SK-N-SH treated with all-trans-retinoic acid at 6 μM for 48 hours (cell line): ENCODE measurements around the gene HIPK1.
"Not testable (repeated sequence)": the region's sequence is repeated elsewhere in the genome, so short reads cannot be mapped to it uniquely, and the experiment has no call there.

ENCODE experiments used
- ATAC-seq: fragments of 200-7000 bp; cut with Tn5 transposase; 3 replicates; pipeline ENCODE4 v1.9.1; 2020; ENCODE audit warnings: mild to moderate bottlenecking, moderate library complexity
- ARNTL ChIP-seq: fragments of 450-650 bp; formaldehyde crosslinking; IDR thresholded peaks from 2 replicates; pipeline ENCODE4 v1.5.0; 2020; ENCODE audit warnings: low read depth, mild to moderate bottlenecking, moderate library complexity, borderline replicate concordance
- BACH2 ChIP-seq: fragments of 250-450 bp; sonication (Bioruptor Pico); IDR thresholded peaks from 2 replicates; pipeline ENCODE4 v1.9.0; 2021; ENCODE audit warnings: mild to moderate bottlenecking, borderline replicate concordance
- ESRRG ChIP-seq: fragments of 250-450 bp; sonication (Bioruptor Pico); IDR thresholded peaks from 2 replicates; pipeline ENCODE4 v1.6.1; 2021; ENCODE audit warnings: mild to moderate bottlenecking
- GLIS3 ChIP-seq: fragments of 250-450 bp; sonication (Bioruptor Pico); IDR thresholded peaks from 2 replicates; pipeline ENCODE4 v1.5.0; 2020; ENCODE audit warnings: mild to moderate bottlenecking, moderate library complexity
- OSR1 ChIP-seq: fragments of 250-450 bp; sonication (Bioruptor Pico); IDR thresholded peaks from 2 replicates; pipeline ENCODE4 v1.8.0; 2022; ENCODE audit warnings: moderate library complexity, mild to moderate bottlenecking, inconsistent platforms
- PPARA ChIP-seq: fragments of 250-450 bp; sonication (Bioruptor Pico); IDR thresholded peaks from 2 replicates; pipeline ENCODE4 v1.5.0; 2020; ENCODE audit warnings: mild to moderate bottlenecking, borderline replicate concordance
- RARB ChIP-seq: fragments of 250-450 bp; sonication (Bioruptor Pico); IDR thresholded peaks from 2 replicates; pipeline ENCODE4 v1.8.0; 2021; ENCODE audit warnings: mild to moderate bottlenecking, moderate library complexity
- SNAI2 ChIP-seq: fragments of 250-450 bp; sonication (Bioruptor Pico); IDR thresholded peaks from 2 replicates; pipeline ENCODE4 v1.5.0; 2020; ENCODE audit warnings: mild to moderate bottlenecking, moderate library complexity
- TCF4 ChIP-seq: fragments of 250-450 bp; sonication (Bioruptor Pico); IDR thresholded peaks from 2 replicates; pipeline ENCODE4 v1.8.0; 2021; ENCODE audit warnings: mild to moderate bottlenecking, moderate library complexity, borderline replicate concordance
- TOX ChIP-seq: fragments of 250-450 bp; sonication (Bioruptor Pico); IDR thresholded peaks from 2 replicates; pipeline ENCODE4 v1.8.0; 2021; ENCODE audit warnings: mild to moderate bottlenecking, moderate library complexity, borderline replicate concordance
- ZFP3 ChIP-seq: fragments of 250-450 bp; sonication (Bioruptor Pico); IDR thresholded peaks from 2 replicates; pipeline ENCODE4 v1.5.0; 2020; ENCODE audit warnings: mild to moderate bottlenecking, moderate library complexity
- ZFP30 ChIP-seq: fragments of 450-650 bp; formaldehyde crosslinking; IDR thresholded peaks from 2 replicates; pipeline ENCODE4 v1.5.0; 2022; ENCODE audit warnings: mild to moderate bottlenecking, moderate library complexity
- ZNF565 ChIP-seq: fragments of 450-650 bp; formaldehyde crosslinking; conservative IDR thresholded peaks from 2 replicates; pipeline ENCODE4 v1.5.0; 2020; ENCODE audit warnings: low read depth, mild to moderate bottlenecking, moderate library complexity
- ZNF8 ChIP-seq: fragments of 450-650 bp; formaldehyde crosslinking; IDR thresholded peaks from 2 replicates; pipeline ENCODE4 v1.5.0; 2020; ENCODE audit warnings: mild to moderate bottlenecking, moderate library complexity
- TF ChIP-seq, protein P1 (sequence below): fragments of 250-450 bp; sonication (Bioruptor Pico); IDR thresholded peaks from 2 replicates; pipeline ENCODE4 v1.5.1; 2021; ENCODE audit warnings: mild to moderate bottlenecking, moderate library complexity
- TF ChIP-seq, protein P2 (sequence below): fragments of 250-450 bp; sonication (Bioruptor Pico); IDR thresholded peaks from 2 replicates; pipeline ENCODE4 v1.8.0; 2021; ENCODE audit warnings: low read depth, mild to moderate bottlenecking, moderate library complexity, borderline replicate concordance
- TF ChIP-seq, protein P3 (sequence below): fragments of 250-450 bp; sonication (Bioruptor Pico); IDR thresholded peaks from 2 replicates; pipeline ENCODE4 v1.8.0; 2020; ENCODE audit warnings: mild to moderate bottlenecking, moderate library complexity, borderline replicate concordance
- TF ChIP-seq, protein P4 (sequence below): fragments of 250-450 bp; sonication (Bioruptor Pico); IDR thresholded peaks from 2 replicates; pipeline ENCODE4 v1.5.1; 2020; ENCODE audit warnings: low read depth, mild to moderate bottlenecking, moderate library complexity
- TF ChIP-seq, protein P5 (sequence below): fragments of 250-450 bp; sonication (Bioruptor Pico); IDR thresholded peaks from 2 replicates; pipeline ENCODE4 v1.5.0; 2020; ENCODE audit warnings: mild to moderate bottlenecking, moderate library complexity

Gene HIPK1

DNA sequence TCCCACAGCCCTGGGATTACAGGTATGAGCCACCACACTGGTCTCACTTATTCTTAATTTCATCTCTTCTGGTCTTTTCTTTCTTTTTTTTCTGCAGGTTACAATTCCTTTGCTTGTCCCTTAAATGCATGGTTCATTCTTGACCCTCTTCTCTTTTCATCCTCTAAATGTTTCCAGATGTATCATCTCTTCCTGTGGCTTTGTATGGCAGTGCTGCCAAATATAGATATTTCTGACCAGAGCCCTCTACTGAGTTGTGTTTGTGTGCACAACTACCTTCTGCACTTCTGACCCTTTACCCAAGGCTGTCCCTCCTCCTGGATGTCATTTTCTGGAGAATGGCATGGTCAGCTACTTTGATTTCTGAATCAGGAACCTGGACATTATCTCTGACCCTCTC is 82.7 kb downstream of the HIPK1 start:
- peak; percentile 80 for ATAC-seq
- TF ChIP-seq ZFP3 (CRISPR knock-in tag) (no peak), TCF4 (no peak)
- TF ChIP-seq, protein P1, sequence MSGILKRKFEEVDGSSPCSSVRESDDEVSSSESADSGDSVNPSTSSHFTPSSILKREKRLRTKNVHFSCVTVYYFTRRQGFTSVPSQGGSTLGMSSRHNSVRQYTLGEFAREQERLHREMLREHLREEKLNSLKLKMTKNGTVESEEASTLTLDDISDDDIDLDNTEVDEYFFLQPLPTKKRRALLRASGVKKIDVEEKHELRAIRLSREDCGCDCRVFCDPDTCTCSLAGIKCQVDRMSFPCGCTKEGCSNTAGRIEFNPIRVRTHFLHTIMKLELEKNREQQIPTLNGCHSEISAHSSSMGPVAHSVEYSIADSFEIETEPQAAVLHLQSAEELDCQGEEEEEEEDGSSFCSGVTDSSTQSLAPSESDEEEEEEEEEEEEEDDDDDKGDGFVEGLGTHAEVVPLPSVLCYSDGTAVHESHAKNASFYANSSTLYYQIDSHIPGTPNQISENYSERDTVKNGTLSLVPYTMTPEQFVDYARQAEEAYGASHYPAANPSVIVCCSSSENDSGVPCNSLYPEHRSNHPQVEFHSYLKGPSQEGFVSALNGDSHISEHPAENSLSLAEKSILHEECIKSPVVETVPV (CRISPR knock-in tag), result no peak
- TF ChIP-seq, protein P2, sequence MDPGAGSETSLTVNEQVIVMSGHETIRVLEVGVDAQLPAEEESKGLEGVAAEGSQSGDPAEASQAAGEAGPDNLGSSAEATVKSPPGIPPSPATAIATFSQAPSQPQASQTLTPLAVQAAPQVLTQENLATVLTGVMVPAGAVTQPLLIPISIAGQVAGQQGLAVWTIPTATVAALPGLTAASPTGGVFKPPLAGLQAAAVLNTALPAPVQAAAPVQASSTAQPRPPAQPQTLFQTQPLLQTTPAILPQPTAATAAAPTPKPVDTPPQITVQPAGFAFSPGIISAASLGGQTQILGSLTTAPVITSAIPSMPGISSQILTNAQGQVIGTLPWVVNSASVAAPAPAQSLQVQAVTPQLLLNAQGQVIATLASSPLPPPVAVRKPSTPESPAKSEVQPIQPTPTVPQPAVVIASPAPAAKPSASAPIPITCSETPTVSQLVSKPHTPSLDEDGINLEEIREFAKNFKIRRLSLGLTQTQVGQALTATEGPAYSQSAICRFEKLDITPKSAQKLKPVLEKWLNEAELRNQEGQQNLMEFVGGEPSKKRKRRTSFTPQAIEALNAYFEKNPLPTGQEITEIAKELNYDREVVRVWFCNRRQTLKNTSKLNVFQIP (CRISPR knock-in tag), result no peak

DNA sequence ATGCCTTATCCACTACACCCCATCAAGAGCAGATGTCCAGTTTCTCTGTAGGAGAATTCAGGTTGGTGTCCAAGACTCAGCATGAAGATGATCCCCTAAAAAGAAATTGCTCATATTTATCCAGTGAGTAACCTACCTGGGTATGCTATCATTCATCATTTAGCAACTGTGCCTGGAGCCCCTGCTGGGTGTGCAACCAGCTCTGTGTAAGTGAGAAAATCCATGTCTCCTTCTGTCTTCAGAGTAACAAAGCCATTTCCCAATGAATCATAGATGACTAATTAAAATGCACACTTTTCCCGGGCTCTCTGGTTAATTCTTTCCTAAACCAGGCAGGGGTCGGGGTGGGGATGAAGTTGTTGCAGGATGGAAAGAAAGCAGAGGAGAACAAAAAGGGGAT is 86.0 kb downstream of the HIPK1 start:
- peak; percentile 38; the same call in 2 of the 3 replicates for ATAC-seq
- TF ChIP-seq, protein P3, sequence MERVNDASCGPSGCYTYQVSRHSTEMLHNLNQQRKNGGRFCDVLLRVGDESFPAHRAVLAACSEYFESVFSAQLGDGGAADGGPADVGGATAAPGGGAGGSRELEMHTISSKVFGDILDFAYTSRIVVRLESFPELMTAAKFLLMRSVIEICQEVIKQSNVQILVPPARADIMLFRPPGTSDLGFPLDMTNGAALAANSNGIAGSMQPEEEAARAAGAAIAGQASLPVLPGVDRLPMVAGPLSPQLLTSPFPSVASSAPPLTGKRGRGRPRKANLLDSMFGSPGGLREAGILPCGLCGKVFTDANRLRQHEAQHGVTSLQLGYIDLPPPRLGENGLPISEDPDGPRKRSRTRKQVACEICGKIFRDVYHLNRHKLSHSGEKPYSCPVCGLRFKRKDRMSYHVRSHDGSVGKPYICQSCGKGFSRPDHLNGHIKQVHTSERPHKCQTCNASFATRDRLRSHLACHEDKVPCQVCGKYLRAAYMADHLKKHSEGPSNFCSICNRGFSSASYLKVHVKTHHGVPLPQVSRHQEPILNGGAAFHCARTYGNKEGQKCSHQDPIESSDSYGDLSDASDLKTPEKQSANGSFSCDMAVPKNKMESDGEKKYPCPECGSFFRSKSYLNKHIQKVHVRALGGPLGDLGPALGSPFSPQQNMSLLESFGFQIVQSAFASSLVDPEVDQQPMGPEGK (CRISPR knock-in tag), result no peak

DNA sequence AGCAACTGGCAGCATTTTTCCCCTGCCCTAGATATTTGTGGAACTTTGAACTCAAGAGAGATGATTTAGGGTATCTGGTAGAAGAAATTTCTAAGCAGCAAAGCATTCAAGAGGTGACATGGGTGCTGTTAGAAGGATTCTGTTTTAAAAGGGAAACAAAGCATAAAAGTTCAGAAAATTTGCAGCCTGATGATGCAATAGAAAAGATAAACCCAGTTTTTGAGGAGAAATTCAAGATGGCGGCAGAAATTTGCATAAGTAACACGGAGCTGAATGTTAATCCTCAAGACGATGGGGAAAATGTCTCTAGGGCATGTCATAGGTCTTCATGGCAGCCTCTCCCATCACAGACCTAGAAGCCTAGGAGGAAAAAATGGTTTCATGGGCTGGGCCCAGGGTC is 90.6 kb downstream of the HIPK1 start:
- not testable (repeated sequence) for ATAC-seq

DNA sequence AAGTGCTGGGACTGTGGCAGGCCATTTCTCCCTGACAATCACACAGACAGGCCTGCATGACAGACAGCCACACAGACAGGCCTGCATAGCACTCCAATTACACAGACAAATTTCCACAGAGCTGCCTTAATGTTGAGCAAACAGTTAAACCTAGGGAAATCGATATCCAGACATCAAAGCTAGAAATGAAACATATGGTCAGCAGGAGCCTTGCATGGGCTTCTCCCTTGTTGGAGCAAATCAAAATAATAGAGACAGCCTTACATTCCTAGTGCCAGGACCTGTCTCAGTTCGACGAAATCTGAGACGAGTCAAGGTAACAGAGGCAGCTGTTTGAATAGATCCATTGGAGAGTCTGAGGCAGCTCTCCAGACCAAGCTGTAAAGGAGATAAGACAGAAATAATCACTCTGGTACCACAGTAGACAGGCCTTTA is 92.6 kb downstream of the HIPK1 start:
- TF ChIP-seq ZFP30 (CRISPR knock-in tag) (no peak), OSR1 (CRISPR knock-in tag) (no peak), ZNF8 (CRISPR knock-in tag) (no peak), TOX (no peak), GLIS3 (CRISPR knock-in tag) (no peak), BACH2 (no peak), RARB (CRISPR knock-in tag) (no peak), ESRRG (CRISPR knock-in tag) (no peak), ARNTL (CRISPR knock-in tag) (no peak), ZNF565 (CRISPR knock-in tag) (no peak), PPARA (no peak), SNAI2 (CRISPR knock-in tag) (no peak)
- TF ChIP-seq, protein P4, sequence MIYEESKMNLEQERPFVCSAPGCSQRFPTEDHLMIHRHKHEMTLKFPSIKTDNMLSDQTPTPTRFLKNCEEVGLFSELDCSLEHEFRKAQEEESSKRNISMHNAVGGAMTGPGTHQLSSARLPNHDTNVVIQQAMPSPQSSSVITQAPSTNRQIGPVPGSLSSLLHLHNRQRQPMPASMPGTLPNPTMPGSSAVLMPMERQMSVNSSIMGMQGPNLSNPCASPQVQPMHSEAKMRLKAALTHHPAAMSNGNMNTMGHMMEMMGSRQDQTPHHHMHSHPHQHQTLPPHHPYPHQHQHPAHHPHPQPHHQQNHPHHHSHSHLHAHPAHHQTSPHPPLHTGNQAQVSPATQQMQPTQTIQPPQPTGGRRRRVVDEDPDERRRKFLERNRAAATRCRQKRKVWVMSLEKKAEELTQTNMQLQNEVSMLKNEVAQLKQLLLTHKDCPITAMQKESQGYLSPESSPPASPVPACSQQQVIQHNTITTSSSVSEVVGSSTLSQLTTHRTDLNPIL, result no peak
- TF ChIP-seq, protein P5, sequence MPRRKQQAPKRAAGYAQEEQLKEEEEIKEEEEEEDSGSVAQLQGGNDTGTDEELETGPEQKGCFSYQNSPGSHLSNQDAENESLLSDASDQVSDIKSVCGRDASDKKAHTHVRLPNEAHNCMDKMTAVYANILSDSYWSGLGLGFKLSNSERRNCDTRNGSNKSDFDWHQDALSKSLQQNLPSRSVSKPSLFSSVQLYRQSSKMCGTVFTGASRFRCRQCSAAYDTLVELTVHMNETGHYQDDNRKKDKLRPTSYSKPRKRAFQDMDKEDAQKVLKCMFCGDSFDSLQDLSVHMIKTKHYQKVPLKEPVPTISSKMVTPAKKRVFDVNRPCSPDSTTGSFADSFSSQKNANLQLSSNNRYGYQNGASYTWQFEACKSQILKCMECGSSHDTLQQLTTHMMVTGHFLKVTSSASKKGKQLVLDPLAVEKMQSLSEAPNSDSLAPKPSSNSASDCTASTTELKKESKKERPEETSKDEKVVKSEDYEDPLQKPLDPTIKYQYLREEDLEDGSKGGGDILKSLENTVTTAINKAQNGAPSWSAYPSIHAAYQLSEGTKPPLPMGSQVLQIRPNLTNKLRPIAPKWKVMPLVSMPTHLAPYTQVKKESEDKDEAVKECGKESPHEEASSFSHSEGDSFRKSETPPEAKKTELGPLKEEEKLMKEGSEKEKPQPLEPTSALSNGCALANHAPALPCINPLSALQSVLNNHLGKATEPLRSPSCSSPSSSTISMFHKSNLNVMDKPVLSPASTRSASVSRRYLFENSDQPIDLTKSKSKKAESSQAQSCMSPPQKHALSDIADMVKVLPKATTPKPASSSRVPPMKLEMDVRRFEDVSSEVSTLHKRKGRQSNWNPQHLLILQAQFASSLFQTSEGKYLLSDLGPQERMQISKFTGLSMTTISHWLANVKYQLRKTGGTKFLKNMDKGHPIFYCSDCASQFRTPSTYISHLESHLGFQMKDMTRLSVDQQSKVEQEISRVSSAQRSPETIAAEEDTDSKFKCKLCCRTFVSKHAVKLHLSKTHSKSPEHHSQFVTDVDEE (CRISPR knock-in tag), result no peak
- TF ChIP-seq, protein P2 (CRISPR knock-in tag), result no peak
- TF ChIP-seq, protein P1 (CRISPR knock-in tag), result no peak

More for the DNA sequence above, 92.6 kb downstream of the HIPK1 start:
- no peak for ATAC-seq
